Smooth muscle cell (in vitro differentiated cells): Measurements from ENCODE around the gene ITIH2. TPM values are rescaled to one million over a fixed set of nuclear protein-coding genes. Genes with fewer than 3 reads are reported as not detected.

Experiments
- DNase-seq: peaks from one replicate; lab custom pipeline; 2025; ENCODE audit not compliant: unreplicated experiment; lab: John Stamatoyannopoulos, UW
- H2AFZ ChIP-seq: fragments of 200-600 bp; sonication (generic); 2 replicates; pipeline ENCODE4 v1.6.0; 2016; ENCODE audit warnings: antibody characterized with exemption, low read depth, mild to moderate bottlenecking
- H3F3A ChIP-seq: fragments of 200-600 bp; sonication (generic); 2 replicates; pipeline ENCODE4 v1.6.0; 2017; ENCODE audit warnings: antibody characterized with exemption, low read depth
- H3K27ac ChIP-seq: fragments of 200-600 bp; sonication (generic); 2 replicates; pipeline ENCODE4 v1.5.1; 2016; ENCODE audit warnings: low read depth, mild to moderate bottlenecking
- H3K27me3 ChIP-seq: fragments of 200-600 bp; sonication (generic); 2 replicates; pipeline ENCODE4 v1.6.1; 2016; ENCODE audit warnings: low read depth, mild to moderate bottlenecking
- H3K36me3 ChIP-seq: fragments of 200-600 bp; sonication (generic); 2 replicates; pipeline ENCODE4 v1.5.1; 2016; ENCODE audit warnings: low read depth
- H3K4me1 ChIP-seq: fragments of 200-600 bp; sonication (generic); 2 replicates; pipeline ENCODE4 v1.5.1; 2016; ENCODE audit warnings: low read depth
- H3K4me2 ChIP-seq: fragments of 200-600 bp; sonication (generic); 2 replicates; pipeline ENCODE4 v1.6.0; 2016; ENCODE audit warnings: mild to moderate bottlenecking
- H3K4me3 ChIP-seq: fragments of 200-600 bp; sonication (generic); 2 replicates; pipeline ENCODE4 v1.5.1; 2016; ENCODE audit warnings: mild to moderate bottlenecking
- H3K79me2 ChIP-seq: fragments of 200-600 bp; sonication (generic); 2 replicates; pipeline ENCODE4 v1.6.0; 2016; ENCODE audit warnings: low read depth, mild to moderate bottlenecking
- H3K9ac ChIP-seq: fragments of 200-600 bp; sonication (generic); 2 replicates; pipeline ENCODE4 v1.6.0; 2016; ENCODE audit warnings: low read depth
- H3K9me3 ChIP-seq: fragments of 200-600 bp; sonication (generic); replicated peaks from 2 replicates; pipeline ENCODE4 v1.5.1; 2016; ENCODE audit warnings: low read depth
- H4K20me1 ChIP-seq: fragments of 200-600 bp; sonication (generic); 2 replicates; pipeline ENCODE4 v1.6.0; 2016; ENCODE audit warnings: low read depth
- CTCF ChIP-seq: fragments of 200-600 bp; sonication (generic); IDR thresholded peaks from 2 replicates; pipeline ENCODE4 v1.5.1; 2017; ENCODE audit warnings: borderline replicate concordance, mild to moderate bottlenecking, antibody characterized with exemption; ENCODE audit not compliant: insufficient read depth, poor library complexity, severe bottlenecking
- WGBS: methylation state at CpG from one replicate; pipeline ENCODE4 v1.1.7; 2016; ENCODE audit warnings: low lambda C conversion rate; 5-methylcytosine and 5-hydroxymethylcytosine counted together
- polyA plus RNA-seq: library from polyadenylated mRNA; unstranded; fragments of >200 nt; fragmentation: Nextera tagmentation; extraction: Ambion mirVana; gene quantifications from 2 replicates; pipeline ENCODE4 v1.2.1, GENCODE V29; 2016
- total RNA-seq: library from RNA; depleted of rRNA; stranded (reverse); fragments of >200 nt; gene quantifications from 2 replicates; pipeline ENCODE4 v1.2.3, GENCODE V29; 2014

The ITIH2 gene
- total and polyA plus RNA-seq, 2 experiments from 2014 or later: 0.09 to 0.13 TPM

GRCh38 chr10:7722927-7723529 lies 19.9 kb downstream of the ITIH2 start:
- Histone ChIP-seq H3K4me1 (no peaks in the 10 kb centered on the region), H4K20me1 (no peaks in the 10 kb centered on the region), H3F3A (no peaks in the 10 kb centered on the region), H3K27me3 (peaks cover 71% of the 10 kb centered on the region), H2AFZ (no peak overlapping the region), H3K27ac (no peak overlapping the region), H3K9me3 (no peaks in the 10 kb centered on the region), H3K4me3 (no peak overlapping the region), H3K79me2 (no peaks in the 10 kb centered on the region), H3K36me3 (no peaks in the 10 kb centered on the region), H3K4me2 (no peak overlapping the region), H3K9ac (no peak overlapping the region)
- WGBS: 94% methylated on average over 11 of the region's 18 CpGs
- DNase-seq: no peak
- TF ChIP-seq CTCF: no peak

- no peak for DNase-seq
- WGBS: 85% methylated on average over 13 of the region's 13 CpGs
These were observed 31.7 kb downstream of the ITIH2 start for GRCh38 chr10:7734821-7735220.

GRCh38 chr10:7738536-7739407 lies 35.7 kb downstream of the ITIH2 start:
- no peak overlapping the region for H2AFZ ChIP-seq
- no peak for DNase-seq
- no peaks in the 10 kb centered on the region for H3K79me2 ChIP-seq
- H3K27me3 ChIP-seq: peaks cover 4% of the 10 kb centered on the region
- no peaks in the 10 kb centered on the region for H3K4me1 ChIP-seq
- no peaks in the 10 kb centered on the region for H3F3A ChIP-seq
- H3K9me3 ChIP-seq: no peaks in the 10 kb centered on the region
- TF ChIP-seq CTCF: no peak
- H3K4me3 ChIP-seq: no peak overlapping the region
- no peaks in the 10 kb centered on the region for H4K20me1 ChIP-seq
- no peak overlapping the region for H3K4me2 ChIP-seq
- H3K9ac ChIP-seq: no peak overlapping the region
- no peaks in the 10 kb centered on the region for H3K36me3 ChIP-seq
- WGBS: 90% methylated on average over 20 of the region's 20 CpGs
- H3K27ac ChIP-seq: no peak overlapping the region

More at GRCh38 chr10:7734821-7735220, 31.7 kb downstream of the ITIH2 start:
- no peak overlapping the region for H3K27ac ChIP-seq
- H3K36me3 ChIP-seq: no peaks in the 10 kb centered on the region
- H3K79me2 ChIP-seq: no peaks in the 10 kb centered on the region
- no peak overlapping the region for H3K9ac ChIP-seq
- H3F3A ChIP-seq: no peaks in the 10 kb centered on the region
- no peak overlapping the region for H3K4me2 ChIP-seq
- no peaks in the 10 kb centered on the region for H3K27me3 ChIP-seq
- TF ChIP-seq CTCF: no peak
- no peak overlapping the region for H2AFZ ChIP-seq
- H3K4me3 ChIP-seq: no peak overlapping the region
- H4K20me1 ChIP-seq: no peaks in the 10 kb centered on the region
- H3K9me3 ChIP-seq: no peaks in the 10 kb centered on the region
- no peaks in the 10 kb centered on the region for H3K4me1 ChIP-seq
